GM10248 (cell line): ENCODE results near the gene NFIC.

Experiments used
- CTCF ChIA-PET: fragments of 300-600 bp; sonication (Branson Sonifier 250); formaldehyde crosslinking; extraction: SDS; loops from one replicate; lab custom pipeline; 2021; ENCODE audit warnings: antibody characterized with exemption; lab: Yijun Ruan, JAX
- POLR2A ChIA-PET: fragments of 350-650 bp; sonication (Branson Sonifier 250); formaldehyde crosslinking; extraction: SDS; loops from one replicate; lab custom pipeline; 2020; ENCODE audit warnings: antibody characterized with exemption; lab: Yijun Ruan, JAX
- DNase-seq: peaks from one replicate; pipeline ENCODE4 v3.0.0; 2012; ENCODE audit errors: extremely low spot score
- CTCF ChIP-seq: IDR thresholded peaks from 2 replicates; pipeline ENCODE4 v1.5.1; 2012; ENCODE audit warnings: mild to moderate bottlenecking, low read depth; ENCODE audit errors: extremely low read depth, missing control alignments, control extremely low read depth

The NFIC gene

DNA sequence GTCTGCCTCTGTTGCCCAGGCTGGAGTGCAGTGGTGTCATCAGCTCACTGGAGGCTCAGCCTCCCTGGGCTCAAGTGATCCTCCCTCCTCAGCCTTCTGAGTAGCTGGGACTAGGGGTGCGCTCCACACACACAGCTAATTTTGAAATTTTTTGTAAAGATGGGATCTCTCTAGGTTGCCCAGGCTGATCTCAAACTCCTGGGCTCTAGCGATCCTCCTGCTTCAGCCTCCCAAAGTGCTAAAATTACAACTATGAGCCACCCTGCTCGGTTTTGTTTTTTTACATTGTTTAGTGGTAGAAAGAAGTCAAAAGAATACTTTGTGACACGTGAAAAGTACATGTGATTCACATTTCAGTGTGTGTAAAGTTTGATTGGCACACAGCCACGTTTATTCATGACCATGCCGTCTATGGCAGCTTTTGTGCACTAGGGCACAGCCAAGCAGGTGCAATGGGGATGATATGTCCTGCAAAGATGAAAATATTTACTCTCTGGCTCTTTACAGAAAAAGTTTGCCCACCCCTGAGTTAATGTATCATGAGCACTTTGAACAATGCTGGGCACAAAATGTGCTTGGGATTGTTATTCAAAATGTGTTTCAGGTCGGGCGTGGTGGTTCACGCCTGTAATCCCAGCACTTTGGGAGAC lies 16.2 kb upstream of the NFIC start:
- DNase-seq = no peak
- CTCF ChIA-PET = no interaction called here
- POLR2A ChIA-PET = no interaction called here
- TF ChIP-seq CTCF = no peak

DNA sequence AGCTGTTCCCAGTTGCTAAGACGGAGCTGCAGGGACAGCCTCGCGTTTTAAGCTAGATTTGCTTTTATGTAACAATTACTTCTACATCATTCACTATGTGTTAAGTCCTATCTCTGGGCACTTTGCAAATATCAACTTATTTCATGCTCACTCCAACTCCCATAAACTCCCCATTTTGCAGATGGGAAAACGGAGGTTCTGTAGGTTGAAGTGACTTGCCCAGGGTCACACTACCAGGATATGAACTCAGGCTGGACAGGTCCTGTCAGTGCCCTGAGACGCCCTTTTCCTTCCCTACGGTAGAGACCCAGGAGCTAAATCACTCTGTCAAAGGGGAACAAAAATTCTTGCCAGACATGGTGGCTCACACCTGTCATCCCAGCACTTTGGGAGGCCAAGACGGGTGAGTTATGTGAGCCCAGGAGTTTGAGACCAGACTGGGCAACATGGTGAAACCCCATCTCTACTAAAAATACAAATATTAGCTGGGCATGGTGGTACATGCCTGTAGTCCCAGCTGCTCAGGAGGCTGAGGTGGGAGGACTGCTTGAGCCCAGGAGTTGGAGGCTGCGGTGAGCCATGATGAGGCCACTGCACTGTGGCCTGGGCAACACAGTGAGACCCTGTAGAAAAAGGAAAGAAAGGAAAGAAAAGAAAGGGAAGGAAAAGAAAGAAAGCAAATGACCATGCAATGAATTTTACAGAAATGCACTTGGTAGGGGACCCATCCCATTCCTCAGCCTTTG lies 14.5 kb upstream of the NFIC start:
- TF ChIP-seq CTCF = no peak
- POLR2A ChIA-PET = no interaction called here
- CTCF ChIA-PET = interaction anchor here (0.9 to 3.9 kb wide), 5 partner anchors 9 to 133 kb away, joined by 3 to 20 read pairs (median 3); no protein-coding TSS in a partner anchor
- DNase-seq = no peak

GRCh38 chr19:3353493-3353892 lies 12.9 kb upstream of the NFIC start:
- no peak for DNase-seq
- TF ChIP-seq CTCF = no peak
- ChIA-PET CTCF (interaction anchor here (1.0 to 3.9 kb wide), 6 partner anchors 11 to 117 kb away, joined by 3 to 20 read pairs (median 4); no protein-coding TSS in a partner anchor), POLR2A (no interaction called here)

GRCh38 chr19:3356805-3357204 lies 9.6 kb upstream of the NFIC start:
- ChIA-PET POLR2A (no interaction called here), CTCF (interaction anchor here (0.7 kb wide), 1 partner anchor 82 kb away, joined by 3 read pairs; no protein-coding TSS in a partner anchor)
- DNase-seq = no peak
- no peak for TF ChIP-seq CTCF

DNA sequence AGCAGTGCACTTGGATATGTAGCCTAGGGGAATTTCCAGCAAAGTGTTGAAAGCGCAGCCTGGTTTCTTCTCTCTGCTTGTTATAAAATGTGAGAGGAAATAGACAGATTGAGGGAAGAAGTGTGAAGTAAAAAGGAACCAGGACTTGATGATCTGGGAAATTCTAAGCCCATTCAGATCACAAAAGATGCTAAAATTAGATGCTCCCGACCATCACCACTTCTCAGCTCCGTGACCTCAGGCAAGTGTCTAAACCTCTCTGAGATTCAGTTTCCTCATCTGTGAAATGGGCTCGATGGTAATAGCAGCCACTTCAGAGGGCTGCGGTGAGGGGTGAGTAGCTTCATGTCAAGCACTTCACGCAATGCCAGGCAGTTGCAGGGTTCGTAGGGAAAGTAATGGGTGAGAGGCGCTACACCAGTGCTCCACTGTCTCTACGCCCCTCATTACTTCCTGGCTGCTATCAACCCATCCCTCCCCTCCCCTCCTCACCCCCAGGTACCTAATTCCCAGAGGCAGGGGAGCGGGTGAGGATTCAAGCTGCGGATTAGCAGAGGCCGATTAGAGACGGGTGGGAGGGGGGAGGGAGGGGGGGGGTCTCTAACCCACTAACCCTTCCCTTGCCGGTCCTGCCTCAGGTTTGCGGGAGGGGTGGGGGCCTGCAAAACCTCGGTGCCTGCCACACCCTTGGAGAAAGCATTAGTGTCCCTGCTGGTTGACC lies 9.0 kb upstream of the NFIC start:
- TF ChIP-seq CTCF = no peak
- ChIA-PET CTCF (no interaction called here), POLR2A (no interaction called here)
- DNase-seq = no peak

DNA sequence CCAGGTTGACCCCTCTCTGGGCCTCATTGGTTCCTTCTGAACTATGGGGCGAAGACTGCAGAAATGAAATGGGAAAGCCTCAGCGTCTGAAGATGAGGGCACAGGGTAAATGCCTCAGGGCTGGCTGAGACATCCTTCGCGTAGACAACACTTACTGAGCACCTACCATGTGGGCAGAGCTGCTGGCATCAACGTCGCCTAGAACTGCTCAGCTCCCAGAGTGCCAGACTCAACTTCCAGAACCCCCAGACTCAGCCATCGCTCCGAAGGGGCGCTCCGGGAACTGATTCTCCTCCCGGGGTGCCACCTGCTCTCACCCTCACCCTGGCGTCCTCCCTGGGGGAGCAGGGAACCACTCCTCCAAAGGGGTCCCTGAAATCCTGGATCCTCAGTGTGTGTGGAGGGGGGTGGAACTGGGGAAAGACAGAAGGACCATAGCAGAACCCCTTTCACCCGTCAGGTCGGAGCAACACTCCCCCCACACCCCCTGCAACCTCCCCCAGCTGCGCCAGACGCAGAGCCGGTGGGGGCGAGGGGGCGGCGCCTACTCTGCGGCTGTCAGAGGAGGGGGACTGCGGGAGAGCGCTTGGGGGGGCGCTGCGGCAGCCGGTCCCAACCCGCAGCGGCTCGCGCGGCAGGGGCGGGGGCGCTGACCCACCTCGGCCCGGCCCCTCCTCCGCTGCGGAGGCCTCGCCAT lies 8.2 kb upstream of the NFIC start:
- ChIA-PET CTCF (no interaction called here), POLR2A (no interaction called here)
- DNase-seq = no peak
- no peak for TF ChIP-seq CTCF
